Large intestine (tissue), 3 donors: ENCODE measurements around the gene VIPR2. TPM values are rescaled to one million over a fixed set of nuclear protein-coding genes. Genes with fewer than 3 reads are reported as not detected.

ENCODE experiments used
- DNase-seq, 2 donors: peaks; one replicate each; pipeline versions ENCODE4 v3.0.0 to v3.0.0-alpha.2; 2013
- H3K27ac ChIP-seq: one replicate; pipeline ENCODE4 v1.5.1; 2013; ENCODE audit warnings: low read length
- H3K27me3 ChIP-seq: 2 replicates; pipeline ENCODE4 v1.6.1; 2013; ENCODE audit warnings: low read length; ENCODE audit not compliant: control insufficient read depth, insufficient read depth
- H3K36me3 ChIP-seq: 2 replicates; pipeline ENCODE4 v1.6.1; 2013; ENCODE audit warnings: low read length; ENCODE audit not compliant: control insufficient read depth, insufficient read depth
- H3K4me1 ChIP-seq: one replicate; pipeline ENCODE4 v1.6.1; 2013; ENCODE audit warnings: low read length; ENCODE audit not compliant: control insufficient read depth, insufficient read depth
- H3K4me3 ChIP-seq: one replicate; pipeline ENCODE4 v1.5.1; 2013; ENCODE audit warnings: low read length
- H3K9me3 ChIP-seq: one replicate; pipeline ENCODE4 v1.6.1; 2013; ENCODE audit warnings: mild to moderate bottlenecking, low read depth, low read length, moderate library complexity; ENCODE audit not compliant: control insufficient read depth
- WGBS: methylation state at CpG from one replicate; pipeline ENCODE4 v1.1.5; 2013; ENCODE audit warnings: low lambda C conversion rate; ENCODE audit not compliant: insufficient coverage; 5-methylcytosine and 5-hydroxymethylcytosine counted together
- polyA plus RNA-seq: library from polyadenylated mRNA; unstranded; fragments of 120-200 nt; gene quantifications from one replicate; pipeline ENCODE4 v1.2.1, GENCODE V29; 2013

The VIPR2 gene
- polyA plus RNA-seq, 1 donor = 1.4 TPM

- H3K4me3 ChIP-seq = no peak overlapping the region
- peaks cover 3% of the 10 kb centered on the region for H3K9me3 ChIP-seq
- no CpG with 5 or more reads among the region's 17 CpGs for WGBS
- no peak overlapping the region for H3K27ac ChIP-seq
- DNase-seq = no peak
- peaks cover 9% of the 10 kb centered on the region for H3K4me1 ChIP-seq
- H3K27me3 ChIP-seq = peaks cover 10% of the 10 kb centered on the region
- no peaks in the 10 kb centered on the region for H3K36me3 ChIP-seq
These were observed 112.9 kb downstream of the VIPR2 start for GRCh38 chr7:159031750-159032149.

- Histone ChIP-seq H3K4me3 (peak overlapping the region; percentile 56), H3K4me1 (peaks cover 9% of the 10 kb centered on the region), H3K27ac (no peak overlapping the region), H3K27me3 (peaks cover 10% of the 10 kb centered on the region), H3K36me3 (no peaks in the 10 kb centered on the region), H3K9me3 (peaks cover 3% of the 10 kb centered on the region)
- WGBS = no CpG with 5 or more reads among the region's 31 CpGs
- DNase-seq = no peak
These were observed 113.4 kb downstream of the VIPR2 start for GRCh38 chr7:159031135-159031701.

GRCh38 chr7:159030490-159031134 is 114.1 kb downstream of the VIPR2 start:
- Histone ChIP-seq H3K27me3 (peaks cover 10% of the 10 kb centered on the region), H3K36me3 (no peaks in the 10 kb centered on the region), H3K27ac (no peak overlapping the region), H3K9me3 (peaks cover 3% of the 10 kb centered on the region), H3K4me1 (peaks cover 9% of the 10 kb centered on the region), H3K4me3 (peak overlapping the region; percentile 56)
- no CpG with 5 or more reads among the region's 59 CpGs for WGBS
- peak; percentile 40 to 71 for DNase-seq

GRCh38 chr7:159028508-159029401 is 115.9 kb downstream of the VIPR2 start:
- 91% methylated on average over 3 of the region's 26 CpGs for WGBS
- Histone ChIP-seq H3K4me1 (peaks cover 9% of the 10 kb centered on the region), H3K27ac (no peak overlapping the region), H3K9me3 (peaks cover 3% of the 10 kb centered on the region), H3K36me3 (no peaks in the 10 kb centered on the region), H3K4me3 (no peak overlapping the region), H3K27me3 (peaks cover 10% of the 10 kb centered on the region)
- DNase-seq = no peak

GRCh38 chr7:159027789-159028507 is 116.7 kb downstream of the VIPR2 start:
- no peak for DNase-seq
- WGBS = 56% methylated on average over 2 of the region's 22 CpGs
- peaks cover 3% of the 10 kb centered on the region for H3K9me3 ChIP-seq
- H3K27ac ChIP-seq = no peak overlapping the region
- no peak overlapping the region for H3K4me3 ChIP-seq
- no peaks in the 10 kb centered on the region for H3K36me3 ChIP-seq
- H3K27me3 ChIP-seq = peaks cover 10% of the 10 kb centered on the region
- peaks cover 9% of the 10 kb centered on the region for H3K4me1 ChIP-seq

GRCh38 chr7:159027056-159027788 is 117.4 kb downstream of the VIPR2 start:
- Histone ChIP-seq H3K27ac (no peak overlapping the region), H3K4me3 (no peak overlapping the region), H3K9me3 (peaks cover 3% of the 10 kb centered on the region), H3K4me1 (peaks cover 9% of the 10 kb centered on the region), H3K27me3 (peaks cover 10% of the 10 kb centered on the region), H3K36me3 (no peaks in the 10 kb centered on the region)
- WGBS = no CpG with 5 or more reads among the region's 22 CpGs
- DNase-seq = no peak

GRCh38 chr7:159026271-159027055 is 118.2 kb downstream of the VIPR2 start:
- no CpG with 5 or more reads among the region's 33 CpGs for WGBS

GRCh38 chr7:159025161-159025779 is 119.4 kb downstream of the VIPR2 start:
- Histone ChIP-seq H3K36me3 (no peaks in the 10 kb centered on the region), H3K9me3 (peaks cover 9% of the 10 kb centered on the region), H3K27ac (no peak overlapping the region), H3K27me3 (peaks cover 10% of the 10 kb centered on the region), H3K4me1 (peaks cover 4% of the 10 kb centered on the region), H3K4me3 (no peak overlapping the region)
- no peak for DNase-seq
- WGBS = 70% methylated on average over 2 of the region's 20 CpGs

More at GRCh38 chr7:159026271-159027055, 118.2 kb downstream of the VIPR2 start:
- Histone ChIP-seq H3K4me3 (no peak overlapping the region), H3K4me1 (peaks cover 9% of the 10 kb centered on the region), H3K27me3 (peaks cover 10% of the 10 kb centered on the region), H3K36me3 (no peaks in the 10 kb centered on the region), H3K9me3 (peaks cover 3% of the 10 kb centered on the region), H3K27ac (no peak overlapping the region)
- no peak for DNase-seq
